Endothelial cell (in vitro differentiated cells): ENCODE measurements around the gene TEAD1. TPM values are rescaled to one million over a fixed set of nuclear protein-coding genes. Genes with fewer than 3 reads are reported as not detected.

Experiments used
- DNase-seq: peaks from one replicate; pipeline ENCODE4 v3.0.0; 2021; ENCODE audit warnings: low spot score
- H3K27ac Mint-ChIP-seq: one replicate; pipeline ENCODE4 v1.8.0; 2021; ENCODE audit warnings: mixed read lengths, inconsistent platforms; ENCODE audit not compliant: unreplicated experiment
- H3K27me3 Mint-ChIP-seq: one replicate; pipeline ENCODE4 v1.8.0; 2021; ENCODE audit warnings: mild to moderate bottlenecking, moderate library complexity, mixed read lengths, inconsistent platforms; ENCODE audit not compliant: unreplicated experiment
- H3K36me3 Mint-ChIP-seq: one replicate; pipeline ENCODE4 v1.8.0; 2021; ENCODE audit warnings: mild to moderate bottlenecking, low read depth, mixed read lengths, inconsistent platforms; ENCODE audit not compliant: unreplicated experiment
- H3K4me1 Mint-ChIP-seq: one replicate; pipeline ENCODE4 v1.8.0; 2021; ENCODE audit warnings: mild to moderate bottlenecking, mixed read lengths, inconsistent platforms; ENCODE audit not compliant: unreplicated experiment
- H3K4me3 Mint-ChIP-seq: one replicate; pipeline ENCODE4 v1.8.0; 2021; ENCODE audit warnings: mild to moderate bottlenecking, mixed read lengths, inconsistent platforms; ENCODE audit not compliant: unreplicated experiment
- H3K9me3 Mint-ChIP-seq: one replicate; pipeline ENCODE4 v1.8.0; 2021; ENCODE audit warnings: mixed read lengths, inconsistent platforms; ENCODE audit not compliant: unreplicated experiment
- CTCF ChIP-seq: fragments of 200-600 bp; sonication (generic); IDR thresholded peaks from one replicate; pipeline ENCODE4 v1.5.0; 2021; ENCODE audit warnings: antibody characterized with exemption; ENCODE audit not compliant: unreplicated experiment
- total RNA-seq: library from RNA; stranded (reverse); fragmentation: NEBNext Ultra II Directional; extraction: Animal tissue kit (Norgen Biotek cat#: 25700); gene quantifications from one replicate; pipeline ENCODE4 v1.2.1, GENCODE V29; 2021; ENCODE audit not compliant: unreplicated experiment

Gene TEAD1
- total RNA-seq, 1 donor from 2014 or later: 54.4 TPM

- Mint-ChIP-seq H3K27me3 (peaks cover 2% of the 10 kb centered on the region), H3K9me3 (no peaks in the 10 kb centered on the region), H3K4me3 (no peak overlapping the region), H3K4me1 (no peaks in the 10 kb centered on the region), H3K36me3 (peaks cover 3% of the 10 kb centered on the region), H3K27ac (no peak overlapping the region)
- TF ChIP-seq CTCF: no peak
- DNase-seq: no peak
Measured at GRCh38 chr11:12942157-12942556, 267.9 kb downstream of the TEAD1 start.

- peaks cover 3% of the 10 kb centered on the region for H3K36me3 Mint-ChIP-seq
- DNase-seq: no peak
- H3K4me3 Mint-ChIP-seq: no peak overlapping the region
- TF ChIP-seq CTCF: no peak
- H3K4me1 Mint-ChIP-seq: no peaks in the 10 kb centered on the region
- H3K9me3 Mint-ChIP-seq: no peaks in the 10 kb centered on the region
- H3K27ac Mint-ChIP-seq: no peak overlapping the region
- H3K27me3 Mint-ChIP-seq: peaks cover 2% of the 10 kb centered on the region
Measured at GRCh38 chr11:12943311-12943710, 269.1 kb downstream of the TEAD1 start.

- Mint-ChIP-seq H3K36me3 (peaks cover 3% of the 10 kb centered on the region), H3K4me3 (no peak overlapping the region), H3K4me1 (no peaks in the 10 kb centered on the region), H3K9me3 (no peaks in the 10 kb centered on the region), H3K27ac (no peak overlapping the region), H3K27me3 (peaks cover 2% of the 10 kb centered on the region)
- DNase-seq: no peak
- TF ChIP-seq CTCF: no peak
Measured at GRCh38 chr11:12944889-12945288, 270.7 kb downstream of the TEAD1 start.

GRCh38 chr11:12949453-12949852 is 275.2 kb downstream of the TEAD1 start:
- Mint-ChIP-seq H3K4me1 (no peaks in the 10 kb centered on the region), H3K27ac (no peak overlapping the region), H3K36me3 (peaks cover 3% of the 10 kb centered on the region), H3K4me3 (no peak overlapping the region), H3K9me3 (no peaks in the 10 kb centered on the region), H3K27me3 (peaks cover 2% of the 10 kb centered on the region)
- no peak for DNase-seq
- no peak for TF ChIP-seq CTCF

- TF ChIP-seq CTCF: no peak
Measured at GRCh38 chr11:12950670-12951069, 276.4 kb downstream of the TEAD1 start.

More at GRCh38 chr11:12950670-12951069, 276.4 kb downstream of the TEAD1 start:
- no peak for DNase-seq
- Mint-ChIP-seq H3K27me3 (peaks cover 2% of the 10 kb centered on the region), H3K36me3 (peaks cover 3% of the 10 kb centered on the region), H3K4me3 (no peak overlapping the region), H3K9me3 (no peaks in the 10 kb centered on the region), H3K27ac (no peak overlapping the region), H3K4me1 (no peaks in the 10 kb centered on the region)
